ENCODE measurements around the gene FAM174C.

FAM174C gene

DNA sequence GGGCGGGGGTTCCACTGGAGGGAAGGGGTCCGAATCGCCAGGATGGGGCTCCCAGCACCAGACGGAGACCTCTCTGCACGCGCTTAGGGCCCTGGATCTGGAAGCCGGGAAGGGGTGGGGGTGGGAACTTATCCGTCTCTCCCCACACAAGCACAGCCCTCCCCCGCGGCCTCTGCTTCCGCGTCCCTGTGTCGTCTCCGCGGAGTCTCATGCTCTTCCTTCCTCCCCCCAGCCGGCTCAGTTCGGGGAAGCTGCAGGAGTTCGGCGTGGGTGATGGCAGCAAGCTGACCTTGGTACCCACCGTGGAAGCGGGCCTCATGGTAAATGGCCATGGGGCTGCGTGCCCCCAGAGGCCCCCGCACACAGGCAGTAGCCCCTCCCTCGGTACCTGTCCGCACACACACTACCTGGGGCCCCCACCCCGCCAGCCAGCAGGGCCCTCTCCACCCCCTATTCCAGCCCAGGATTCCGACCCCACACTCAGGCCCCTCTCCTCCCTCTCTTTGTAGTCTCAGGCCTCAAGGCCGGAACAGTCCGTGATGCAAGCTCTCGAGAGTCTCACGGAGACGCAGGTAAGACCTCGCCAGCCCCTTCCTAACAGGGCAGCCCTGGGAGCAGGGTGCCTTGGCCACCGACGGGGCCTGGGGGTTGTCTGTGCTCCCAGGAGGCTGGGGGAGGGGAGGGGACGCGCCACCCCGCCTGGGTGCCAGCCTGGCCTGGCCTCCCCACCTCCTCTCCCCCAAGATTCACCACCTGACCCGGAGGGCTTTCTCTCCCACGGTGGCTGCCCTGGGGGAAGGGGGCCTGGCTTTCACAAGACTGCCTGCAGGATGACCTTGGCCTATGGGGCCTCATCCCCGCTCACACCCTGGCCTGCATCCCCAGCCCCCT, 23.8 kb upstream of the FAM174C start:
- peak; percentile 77 for DNase-seq

DNA sequence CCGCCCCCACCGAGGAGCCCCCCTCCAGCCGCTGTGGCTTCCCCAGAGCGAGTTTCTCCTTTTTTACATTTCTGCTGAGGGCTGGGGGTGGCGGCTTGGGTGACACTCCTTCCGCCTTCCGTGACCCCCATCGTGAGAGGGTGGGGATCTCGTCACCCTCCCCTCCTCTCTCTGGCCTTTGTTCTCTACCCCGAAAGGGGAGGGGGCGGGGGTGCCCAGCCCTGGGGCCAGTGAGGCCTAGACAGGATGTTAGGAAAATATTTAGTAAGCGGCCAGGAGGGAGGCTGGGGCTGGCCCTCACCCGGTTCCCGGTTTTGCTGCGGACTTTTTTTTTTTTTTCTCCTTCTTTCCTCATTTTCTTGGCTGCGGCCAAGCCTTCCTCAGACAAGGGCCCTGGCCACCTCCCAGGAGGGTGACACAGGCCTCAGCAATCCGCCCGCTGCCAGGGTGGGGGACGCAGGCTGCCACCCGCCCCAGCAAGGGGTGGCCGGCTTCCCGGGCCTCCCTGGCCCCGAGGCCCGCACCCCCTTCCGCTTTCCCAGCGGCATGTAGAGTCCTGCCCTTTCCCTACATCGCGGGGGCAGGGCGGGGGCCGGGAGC, 23.0 kb upstream of the FAM174C start:
- DNase-seq: no peak

GRCh38 chr19:1252821-1253513, 22.4 kb upstream of the FAM174C start:
- peak; percentile 87 for DNase-seq

- no peak for DNase-seq
Observed at GRCh38 chr19:1253514-1254080, 21.7 kb upstream of the FAM174C start.

DNA sequence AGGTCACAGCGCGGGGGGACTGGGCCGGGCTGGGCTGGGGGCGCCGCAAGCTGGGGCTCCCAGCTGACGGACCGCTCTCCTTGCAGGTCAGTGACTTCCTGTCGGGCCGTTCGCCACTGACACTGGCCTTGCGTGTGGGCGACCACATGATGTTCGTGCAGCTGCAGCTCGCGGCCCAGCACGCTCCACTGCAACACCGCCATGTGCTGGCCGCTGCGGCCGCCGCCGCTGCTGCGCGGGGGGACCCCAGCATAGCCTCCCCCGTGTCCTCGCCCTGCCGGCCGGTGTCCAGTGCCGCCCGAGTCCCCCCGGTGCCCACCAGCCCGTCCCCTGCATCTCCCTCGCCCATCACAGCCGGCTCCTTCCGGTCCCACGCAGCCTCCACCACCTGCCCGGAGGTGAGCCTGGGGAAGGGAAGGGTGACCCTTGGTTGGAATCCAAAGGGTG, 21.2 kb upstream of the FAM174C start:
- no peak for DNase-seq

- no peak for DNase-seq
Observed at GRCh38 chr19:1254530-1255185, 20.7 kb upstream of the FAM174C start.

DNA sequence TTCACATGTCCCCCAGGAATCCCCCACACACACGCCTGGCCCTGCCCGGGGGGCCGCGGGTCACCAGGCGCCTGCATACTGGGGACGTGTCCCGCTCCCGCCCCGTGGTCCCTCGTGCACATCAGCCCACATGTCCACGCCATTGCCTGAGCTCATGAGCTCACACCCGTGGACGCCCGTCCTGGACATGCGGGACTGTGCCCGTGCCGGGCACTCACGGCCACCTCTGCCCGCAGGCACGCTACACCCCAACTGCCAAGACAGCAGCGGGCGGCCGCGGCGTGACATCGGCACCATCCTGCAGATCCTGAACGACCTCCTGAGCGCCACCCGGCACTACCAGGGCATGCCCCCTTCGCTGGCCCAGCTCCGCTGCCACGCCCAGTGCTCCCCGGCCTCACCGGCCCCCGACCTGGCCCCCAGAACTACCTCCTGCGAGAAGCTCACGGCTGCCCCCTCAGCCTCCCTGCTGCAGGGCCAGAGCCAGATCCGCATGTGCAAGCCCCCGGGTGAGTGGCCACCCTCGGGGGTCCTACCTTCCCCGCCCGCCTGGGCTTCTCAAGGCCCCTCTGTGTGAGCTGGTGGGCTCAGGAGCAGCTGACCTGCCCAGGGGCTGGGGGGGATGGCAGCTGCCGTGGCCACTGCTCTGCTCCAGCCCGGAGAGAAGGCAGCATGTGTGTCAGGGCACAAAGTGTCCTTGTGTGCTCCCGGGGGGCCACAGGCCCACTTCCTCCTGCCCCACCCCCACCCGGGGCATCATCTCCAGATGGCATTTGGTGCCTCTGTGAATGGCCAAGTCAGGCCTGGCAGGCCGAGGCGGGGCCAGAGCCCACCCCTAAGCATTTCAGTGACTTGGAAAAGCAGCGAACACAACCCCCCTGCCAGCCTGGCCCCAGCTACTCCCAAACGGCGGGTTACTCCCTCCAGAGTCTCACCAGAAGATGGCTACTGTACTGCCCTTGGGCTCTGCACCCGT, 19.9 kb upstream of the FAM174C start:
- DNase-seq: peak; percentile 43

- DNase-seq: no peak
Observed at GRCh38 chr19:1256646-1257474, 18.5 kb upstream of the FAM174C start.

- no peak for DNase-seq
Observed at GRCh38 chr19:1257475-1258162, 17.7 kb upstream of the FAM174C start.

GRCh38 chr19:1258163-1258492, 17.2 kb upstream of the FAM174C start:
- no peak for DNase-seq

GRCh38 chr19:1258707-1259205, 16.6 kb upstream of the FAM174C start:
- DNase-seq: no peak

DNA sequence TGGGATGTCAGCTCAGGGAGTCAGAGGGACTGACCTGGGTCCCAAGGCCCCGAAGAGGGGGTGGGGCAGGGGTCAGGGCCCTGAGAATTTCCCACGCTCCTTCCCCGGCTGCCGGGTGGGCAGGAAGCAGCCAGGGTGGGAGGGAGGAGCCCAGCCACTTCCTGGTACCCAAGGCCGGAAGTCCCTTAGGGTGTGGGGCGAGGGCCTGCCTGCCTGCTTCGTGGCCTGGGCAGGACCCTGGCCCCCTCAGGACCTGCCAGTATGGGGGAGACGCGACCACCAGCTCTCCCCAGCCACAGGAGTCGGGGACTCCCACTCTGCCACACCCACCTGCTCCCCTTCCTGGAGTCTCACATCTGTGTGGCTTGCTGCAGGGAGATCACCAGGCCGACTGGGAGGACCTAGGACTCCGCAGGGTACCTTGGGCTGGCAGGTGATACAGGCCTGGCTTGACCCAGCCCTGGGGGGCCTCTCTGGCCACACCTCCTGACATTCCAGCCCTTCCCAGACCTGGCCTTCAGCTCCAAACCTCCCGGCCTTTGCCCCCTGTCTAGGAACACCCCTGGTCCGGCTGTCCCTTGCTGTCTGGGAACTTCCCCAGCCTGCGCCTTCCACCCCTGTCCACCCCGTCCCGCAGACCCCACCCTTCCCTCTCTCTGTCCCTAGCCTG, 16.0 kb upstream of the FAM174C start:
- peak; percentile 75 for DNase-seq

- DNase-seq: no peak
Observed at GRCh38 chr19:1259876-1260748, 15.2 kb upstream of the FAM174C start.

DNA sequence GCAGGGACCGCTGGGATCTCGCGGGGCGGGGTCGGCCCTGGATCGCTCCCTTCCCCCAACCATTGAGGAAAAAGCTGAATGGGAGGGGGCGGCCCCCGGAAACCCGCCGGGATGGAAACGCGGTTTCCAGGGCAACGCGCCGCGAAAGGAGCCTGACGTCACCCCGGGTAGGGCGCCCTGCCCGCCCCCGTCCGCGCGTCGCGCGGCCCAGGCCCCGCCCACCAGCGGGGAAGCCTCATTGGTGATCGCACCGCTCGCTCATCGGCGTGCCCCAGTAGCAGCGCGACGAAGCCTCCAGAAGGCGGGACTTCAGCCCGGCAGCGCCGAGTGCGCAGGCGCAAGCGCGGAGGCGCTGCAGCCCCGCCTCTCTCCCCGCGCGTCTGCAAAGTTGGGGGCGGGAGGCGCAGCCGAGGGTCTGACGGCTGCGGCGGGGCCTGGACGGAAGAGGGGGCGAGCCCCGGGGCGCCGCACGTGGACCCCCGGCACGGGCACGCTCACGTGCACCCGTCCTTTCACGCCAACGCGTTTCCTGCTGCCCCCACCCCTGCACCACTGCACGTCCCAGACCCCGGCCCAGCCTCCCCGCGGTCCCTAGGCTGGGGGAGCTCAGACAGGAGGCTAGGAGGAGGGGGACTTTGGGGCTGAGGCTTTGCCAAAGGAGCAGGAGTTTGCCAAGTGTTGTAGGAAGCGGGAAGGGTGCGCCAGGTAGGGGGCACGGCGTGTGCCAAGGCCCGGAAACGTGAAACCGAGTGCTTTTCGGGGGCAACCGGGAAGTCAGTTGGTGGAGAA, 14.4 kb upstream of the FAM174C start:
- DNase-seq: peak; percentile 98

- DNase-seq: no peak
Observed at GRCh38 chr19:1261538-1261797, 13.9 kb upstream of the FAM174C start.

DNA sequence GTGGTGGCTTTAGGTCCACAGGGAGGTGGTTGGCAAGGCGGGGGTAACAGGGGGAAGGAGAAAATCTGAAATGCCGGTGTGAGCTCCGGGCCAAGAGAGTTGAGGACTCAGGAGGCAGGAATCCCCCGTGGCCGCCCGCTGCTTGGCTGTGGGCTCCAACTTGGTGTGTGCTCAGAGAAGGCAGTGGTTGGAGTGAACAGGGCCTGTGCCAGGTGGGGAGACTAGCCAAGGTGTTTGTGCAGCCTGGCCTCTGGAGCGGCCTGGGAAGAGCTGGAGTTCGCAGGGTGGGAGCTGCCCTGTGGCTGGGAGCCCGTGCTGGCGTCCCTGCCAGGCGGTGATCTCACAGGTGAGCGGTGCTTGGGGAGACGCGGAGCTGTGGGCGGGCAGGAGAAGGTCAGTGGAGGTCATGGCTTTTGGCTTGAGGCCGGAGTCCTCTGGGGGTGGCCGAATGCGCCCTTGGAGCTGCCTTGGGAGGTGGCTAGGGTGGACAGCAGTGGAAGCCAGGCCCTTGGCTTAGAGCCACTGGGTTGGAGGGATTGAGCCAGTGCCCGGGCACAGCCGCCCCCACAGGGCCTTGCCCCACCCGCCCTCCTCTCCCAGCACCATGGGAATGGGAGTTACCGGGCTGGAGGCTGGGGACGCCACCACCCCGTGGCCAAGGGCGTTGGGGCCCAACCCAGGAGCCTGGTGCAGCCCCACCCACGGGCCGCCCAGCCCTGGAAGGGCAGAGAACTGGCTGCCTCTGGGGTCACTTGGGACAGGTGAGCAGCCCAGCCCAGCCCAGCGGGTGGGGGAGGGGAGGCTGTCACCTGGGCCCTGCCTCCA, 13.3 kb upstream of the FAM174C start:
- peak; percentile 78 for DNase-seq

- no peak for DNase-seq
Observed at GRCh38 chr19:1262623-1263123, 12.7 kb upstream of the FAM174C start.
